ENCODE measurements around the gene OTOG.

Gene OTOG

DNA sequence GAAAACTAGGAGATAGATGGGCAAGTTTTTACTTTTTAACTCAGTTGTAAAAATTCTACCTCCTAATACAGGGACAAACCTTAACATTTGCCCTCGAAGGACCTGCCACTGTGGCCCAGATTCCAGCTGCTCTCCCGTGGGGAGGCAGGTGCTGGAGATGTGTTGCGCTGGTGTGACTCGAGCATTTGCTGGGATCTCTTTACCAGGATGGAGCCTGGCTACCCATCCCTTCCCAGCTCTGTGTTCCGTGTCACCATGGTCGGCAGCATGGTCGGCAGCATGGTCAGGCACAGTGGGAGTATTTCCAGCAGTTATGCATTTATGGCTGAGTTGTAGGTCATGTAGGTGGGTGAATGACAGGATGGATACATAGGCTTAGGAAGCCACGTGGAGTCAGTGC lies 41.1 kb downstream of the OTOG start:
- FAIRE-seq, result no peak

DNA sequence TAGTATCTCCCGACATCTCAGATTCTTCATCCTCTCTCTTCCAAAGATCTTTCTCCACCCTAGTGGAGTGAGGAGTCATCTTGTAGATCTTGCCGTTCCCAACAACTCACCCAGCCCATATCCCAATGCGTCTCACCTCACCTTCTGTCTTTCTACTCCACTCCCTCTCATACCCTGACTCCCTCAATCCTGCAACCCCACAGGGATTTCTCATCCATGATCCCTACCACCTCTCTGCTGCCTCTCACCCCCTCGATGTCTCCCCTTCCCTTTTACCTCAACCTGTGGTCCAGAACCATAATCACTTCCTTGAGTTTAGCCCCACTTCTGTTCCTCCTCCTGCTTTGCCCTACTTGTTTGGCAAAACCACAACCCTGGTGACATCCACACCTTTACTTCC lies 41.7 kb downstream of the OTOG start:
- FAIRE-seq, result no peak

DNA sequence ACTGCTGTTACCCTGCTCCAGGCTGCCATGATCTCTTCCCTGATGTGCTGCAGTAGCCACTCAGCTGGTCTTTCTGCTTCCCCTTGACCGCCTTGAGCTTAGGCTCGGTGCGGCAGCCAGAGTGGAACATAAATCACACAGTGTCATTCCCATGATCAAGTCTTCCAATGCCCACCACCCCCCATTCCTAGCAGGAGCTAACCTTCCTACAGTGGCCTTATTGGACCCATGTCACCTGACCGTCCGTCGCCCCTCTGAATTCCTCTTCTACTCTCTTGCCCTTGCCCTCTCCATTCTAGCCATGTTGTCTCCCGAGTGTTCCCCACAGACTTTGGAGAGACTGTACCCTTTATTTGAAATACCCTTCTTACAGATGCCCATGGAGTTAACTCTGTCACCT lies 43.4 kb downstream of the OTOG start:
- FAIRE-seq, result no peak

DNA sequence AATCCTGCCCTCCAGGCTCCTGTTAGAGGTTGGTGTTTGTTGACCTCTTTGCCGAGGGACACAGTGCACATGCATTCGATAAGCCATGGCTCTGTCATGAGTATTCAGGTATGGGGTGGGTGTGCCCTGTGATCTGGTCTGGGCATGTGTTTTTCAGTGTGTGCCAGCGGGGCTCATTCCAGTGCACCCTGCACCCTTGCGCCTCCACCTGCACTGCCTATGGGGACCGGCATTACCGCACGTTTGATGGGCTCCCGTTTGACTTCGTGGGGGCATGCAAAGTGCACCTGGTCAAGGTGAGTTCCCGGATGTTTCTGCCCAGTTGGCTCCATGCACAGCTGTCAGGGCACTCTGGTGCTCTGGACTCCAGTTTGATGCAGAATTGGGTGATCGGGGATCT lies 44.2 kb downstream of the OTOG start:
- no peak for FAIRE-seq

DNA sequence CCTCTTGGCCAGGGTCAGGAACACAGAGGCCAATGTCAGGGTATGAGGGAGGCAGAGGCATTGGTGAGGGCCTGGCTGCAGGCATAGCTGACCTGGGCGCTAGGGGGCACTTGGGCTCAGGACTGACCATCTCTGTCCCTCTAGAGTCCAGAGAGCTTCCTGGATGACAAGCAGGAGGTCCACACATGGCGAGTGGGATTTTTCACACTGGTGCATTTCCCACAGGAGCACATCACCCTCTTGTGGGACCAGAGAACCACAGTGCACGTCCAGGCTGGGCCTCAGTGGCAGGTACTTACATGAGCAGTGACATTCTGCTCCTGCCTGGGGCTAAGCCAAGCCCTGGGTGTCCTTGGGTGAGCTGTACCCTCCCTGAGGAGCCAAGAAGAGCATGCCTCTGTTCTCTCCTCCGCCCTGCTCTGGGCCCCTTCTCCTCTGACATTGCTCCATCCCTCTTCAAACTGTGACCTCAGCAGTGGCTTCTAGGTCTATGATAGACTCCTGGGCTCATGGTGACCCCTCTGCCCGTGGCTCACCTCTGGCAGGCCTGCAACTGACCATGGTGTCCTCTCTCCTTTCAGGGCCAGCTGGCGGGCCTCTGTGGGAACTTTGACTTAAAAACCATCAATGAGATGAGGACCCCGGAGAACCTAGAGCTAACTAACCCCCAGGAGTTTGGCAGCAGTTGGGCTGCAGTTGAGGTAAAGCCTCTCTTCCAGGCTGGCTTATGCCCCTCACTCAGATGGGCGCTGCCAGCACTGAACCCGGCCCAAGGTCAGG lies 46.6 kb downstream of the OTOG start:
- no peak for FAIRE-seq

DNA sequence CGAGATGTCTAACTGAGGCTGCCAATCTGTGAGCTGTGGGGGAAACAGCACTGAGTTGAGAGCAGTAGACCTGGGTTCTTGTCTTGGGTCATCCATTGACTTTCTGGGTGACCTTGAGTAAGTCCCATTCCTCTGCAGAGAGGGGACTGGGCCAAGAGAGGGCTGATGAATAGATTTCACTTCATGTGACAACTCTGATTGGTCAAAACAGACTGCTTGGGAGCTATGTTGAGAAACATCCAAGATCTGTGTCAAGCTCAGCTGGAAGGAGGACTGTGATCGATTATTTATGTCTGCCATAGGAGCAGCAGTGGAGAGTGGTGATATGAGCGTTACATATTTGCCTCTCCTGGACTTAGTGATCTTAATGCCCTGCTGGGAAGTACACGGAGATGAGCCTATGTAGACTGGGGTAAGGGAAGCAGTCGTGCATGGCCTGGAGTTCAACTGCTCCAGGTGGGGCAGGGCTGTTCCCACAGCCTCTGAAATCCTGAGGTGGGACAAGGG lies 47.7 kb downstream of the OTOG start:
- FAIRE-seq, result no peak

DNA sequence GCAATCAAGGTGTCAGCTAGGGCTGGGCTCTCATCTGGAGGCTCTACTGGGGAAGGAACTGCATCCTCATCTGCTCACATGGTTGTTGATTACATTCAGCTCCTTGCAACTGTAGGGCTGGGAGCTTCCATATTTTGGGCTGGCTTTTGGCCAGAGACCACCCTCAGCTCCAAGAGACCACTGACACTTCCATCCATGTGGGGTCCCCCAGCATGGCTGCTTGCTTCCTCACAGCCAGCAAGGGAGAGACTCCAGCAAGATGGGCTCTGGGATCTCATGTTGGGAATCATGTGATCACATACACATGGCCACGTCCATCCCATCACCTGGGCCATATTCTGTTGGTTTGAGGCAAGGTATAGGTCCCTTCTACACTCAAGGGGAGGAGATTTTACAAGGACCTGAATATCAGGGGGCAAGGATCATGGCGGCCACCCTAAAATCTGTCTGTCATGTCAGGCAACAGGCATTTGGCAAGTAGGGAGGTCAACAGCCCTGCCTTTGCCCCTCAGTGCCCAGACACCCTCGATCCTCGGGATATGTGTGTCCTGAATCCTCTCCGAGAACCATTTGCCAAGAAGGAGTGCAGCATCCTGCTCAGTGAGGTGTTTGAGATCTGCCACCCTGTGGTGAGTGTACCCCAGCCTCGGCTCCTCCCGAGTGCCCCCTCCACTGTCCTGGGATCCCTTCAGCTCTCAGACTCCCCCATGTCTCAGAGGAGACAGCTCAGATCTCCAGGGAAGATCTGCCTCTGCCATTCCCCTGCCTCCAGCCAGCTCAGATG lies 48.7 kb downstream of the OTOG start:
- FAIRE-seq, result no peak

DNA sequence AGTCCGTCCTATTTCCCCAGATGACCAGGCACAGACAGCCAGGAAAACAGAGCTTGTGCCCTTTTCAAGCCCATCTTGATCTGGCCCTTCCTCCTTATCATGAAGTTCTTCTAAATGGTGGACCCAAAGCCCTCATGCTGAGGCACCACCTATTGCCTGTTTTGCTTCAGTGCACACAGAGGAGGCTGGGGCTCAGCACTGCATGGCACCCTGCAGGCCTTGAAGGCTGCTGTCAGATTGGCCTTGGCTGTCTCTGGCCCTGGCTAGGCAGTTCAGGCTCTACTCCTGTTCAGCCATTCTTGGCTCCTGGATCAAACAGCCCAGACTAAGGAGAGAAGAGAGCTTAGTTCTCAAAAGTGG lies 49.2 kb downstream of the OTOG start:
- no peak for FAIRE-seq

DNA sequence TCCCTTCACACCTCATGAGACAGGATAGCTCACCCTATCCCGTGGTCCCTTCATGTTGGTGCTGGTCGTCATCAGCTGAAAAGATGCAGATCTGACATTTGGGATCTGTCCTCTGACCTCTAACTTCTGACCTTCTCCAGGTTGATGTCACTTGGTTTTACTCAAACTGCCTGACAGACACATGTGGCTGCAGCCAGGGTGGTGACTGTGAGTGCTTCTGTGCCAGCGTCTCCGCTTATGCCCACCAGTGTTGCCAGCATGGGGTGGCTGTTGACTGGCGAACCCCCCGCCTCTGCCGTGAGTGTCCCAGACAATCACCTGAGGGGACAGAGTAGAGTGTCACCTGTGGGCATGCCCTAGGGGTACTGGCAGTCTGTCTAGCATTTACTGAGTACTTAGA lies 49.7 kb downstream of the OTOG start:
- no peak for FAIRE-seq

DNA sequence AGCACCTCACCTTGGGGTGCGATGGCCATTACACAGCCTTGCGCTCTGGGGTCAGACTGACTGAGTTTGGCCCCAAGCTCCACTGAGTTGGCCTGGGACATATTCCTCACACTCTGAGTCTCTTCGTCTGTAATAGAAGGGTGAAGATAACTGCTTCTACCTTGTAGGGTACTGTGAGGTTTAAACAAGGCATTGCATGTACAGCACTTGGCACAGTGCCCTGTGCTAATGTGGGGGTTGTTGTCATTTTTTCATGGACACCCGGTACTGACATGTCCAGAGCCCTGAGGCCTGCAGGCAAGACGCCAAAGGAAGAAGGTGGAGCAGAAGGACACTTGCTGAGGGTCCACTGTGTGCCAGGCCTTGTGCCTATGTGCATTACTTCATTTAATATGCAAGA lies 50.7 kb downstream of the OTOG start:
- no peak for FAIRE-seq

DNA sequence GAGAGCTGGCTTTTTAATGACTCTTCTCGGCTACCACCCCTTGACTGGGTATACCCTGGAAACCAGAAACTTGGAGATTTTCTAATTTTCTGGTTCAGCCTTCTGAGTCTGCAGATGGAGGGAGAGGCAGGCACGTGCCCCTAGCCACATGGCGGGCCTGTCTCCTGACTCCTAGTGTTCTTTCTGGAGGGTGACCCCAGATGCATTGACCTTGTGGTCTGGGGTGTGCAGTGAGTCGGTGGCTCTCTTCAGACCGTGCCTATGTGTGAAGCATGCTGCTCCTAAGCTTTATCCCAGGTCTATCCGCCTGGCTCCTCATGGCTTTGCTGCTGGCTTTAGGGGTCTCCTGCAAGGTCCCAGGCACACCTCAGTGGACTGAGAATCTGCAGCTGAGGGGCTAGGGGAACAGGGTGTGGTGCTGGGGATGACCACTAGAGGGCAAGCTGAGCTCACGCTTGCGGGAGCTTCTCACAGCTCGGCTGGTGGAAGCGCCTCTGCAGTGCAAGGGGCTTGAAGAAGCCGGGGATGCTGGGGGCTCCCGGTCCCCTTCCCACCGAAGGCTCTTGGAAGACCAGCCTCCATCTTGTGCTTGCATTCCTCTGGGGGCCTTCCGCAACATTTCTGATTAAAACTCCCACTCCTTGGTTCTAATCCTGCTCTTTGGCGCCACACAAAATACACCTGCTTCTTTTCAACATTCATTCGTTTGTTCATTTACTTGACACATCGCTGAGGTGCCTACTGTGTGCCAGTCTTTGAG lies 51.8 kb downstream of the OTOG start:
- FAIRE-seq, result no peak

DNA sequence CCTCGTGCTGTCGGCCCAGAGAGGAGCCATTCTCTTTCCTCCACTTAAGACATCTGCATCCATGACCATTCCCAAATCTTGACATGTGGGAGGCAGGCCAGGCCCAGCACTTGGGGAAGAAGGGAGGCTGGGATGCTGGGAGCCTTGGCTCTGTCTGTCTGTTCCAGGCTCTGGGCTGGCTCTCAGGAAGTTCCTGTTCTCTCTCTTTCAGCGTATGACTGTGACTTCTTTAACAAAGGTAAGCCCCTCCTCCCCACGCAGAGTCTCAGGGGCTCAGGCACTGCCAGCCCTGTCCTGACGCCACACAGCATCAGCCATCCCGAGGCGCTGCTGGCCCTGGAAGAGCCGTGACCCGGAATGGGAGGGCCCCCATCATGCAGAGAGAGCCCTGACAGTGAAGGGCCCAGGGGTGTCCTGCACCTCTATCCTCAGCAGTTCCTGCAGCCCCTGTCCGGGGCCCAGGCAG lies 52.4 kb downstream of the OTOG start:
- no peak for FAIRE-seq

DNA sequence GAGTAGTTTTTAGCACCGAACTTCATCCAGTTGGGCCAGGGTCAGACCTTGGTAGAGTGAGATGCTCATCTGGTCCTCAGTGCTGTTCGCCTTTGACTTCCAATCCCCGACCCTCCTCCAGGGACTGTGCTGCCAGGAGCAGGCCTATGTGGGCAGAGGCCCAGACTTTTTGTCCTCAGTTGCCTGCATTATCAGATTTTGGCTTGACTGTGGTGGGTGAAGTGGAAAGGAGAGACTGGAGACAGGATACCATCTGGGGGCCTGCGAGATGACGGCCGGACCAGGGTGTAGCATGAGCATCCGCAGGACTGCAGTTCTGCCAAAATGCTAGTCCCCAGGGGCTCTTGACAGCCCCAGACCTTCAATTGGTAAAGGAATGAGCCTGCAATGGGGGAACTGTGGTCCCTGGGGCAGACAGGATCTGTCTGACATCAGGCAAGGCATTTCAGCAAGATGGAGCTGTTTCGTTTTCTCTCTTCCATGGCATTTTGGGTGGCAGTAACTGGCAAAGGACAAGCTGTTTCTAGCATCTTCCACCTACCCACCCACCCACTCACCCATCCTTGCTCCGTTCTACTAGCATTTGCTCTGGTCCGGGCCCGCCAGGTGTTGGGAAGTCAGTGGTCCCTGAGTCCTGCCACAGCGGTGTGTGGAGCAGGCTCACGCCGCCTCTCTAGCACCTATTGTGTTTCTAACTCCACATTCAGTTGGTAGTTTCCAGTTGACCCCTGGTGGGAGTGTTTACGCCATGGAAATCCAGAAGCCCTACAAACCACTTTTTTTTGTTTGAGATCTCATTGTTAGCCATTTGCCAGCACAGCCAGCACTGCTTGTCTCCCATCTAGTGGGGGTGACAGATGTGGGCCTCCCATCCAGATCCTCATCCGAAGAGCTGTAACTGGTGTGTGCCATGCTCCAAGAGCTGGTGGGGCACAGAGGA lies 53.5 kb downstream of the OTOG start:
- FAIRE-seq, result no peak

DNA sequence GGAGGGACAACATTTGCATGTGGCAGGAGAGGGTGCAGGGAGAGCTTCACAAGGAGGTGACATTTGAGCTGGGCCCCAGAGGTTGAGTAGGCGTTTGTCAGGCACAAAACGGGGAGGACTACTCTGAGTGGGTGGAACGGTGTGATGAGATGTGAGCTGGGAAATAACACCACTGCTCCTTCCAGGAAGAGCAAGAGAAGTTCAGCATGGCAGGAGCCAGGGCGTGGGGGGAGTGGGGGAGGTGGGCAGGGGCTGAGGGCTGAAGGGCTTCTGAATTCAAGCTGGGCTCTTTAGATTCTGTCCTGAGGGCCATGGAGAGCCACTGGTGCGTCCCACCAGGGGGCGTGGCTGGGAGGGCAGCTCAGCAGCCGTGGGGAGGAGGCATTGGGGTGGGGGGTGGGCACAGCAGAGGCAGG lies 54.2 kb downstream of the OTOG start:
- FAIRE-seq, result no peak

DNA sequence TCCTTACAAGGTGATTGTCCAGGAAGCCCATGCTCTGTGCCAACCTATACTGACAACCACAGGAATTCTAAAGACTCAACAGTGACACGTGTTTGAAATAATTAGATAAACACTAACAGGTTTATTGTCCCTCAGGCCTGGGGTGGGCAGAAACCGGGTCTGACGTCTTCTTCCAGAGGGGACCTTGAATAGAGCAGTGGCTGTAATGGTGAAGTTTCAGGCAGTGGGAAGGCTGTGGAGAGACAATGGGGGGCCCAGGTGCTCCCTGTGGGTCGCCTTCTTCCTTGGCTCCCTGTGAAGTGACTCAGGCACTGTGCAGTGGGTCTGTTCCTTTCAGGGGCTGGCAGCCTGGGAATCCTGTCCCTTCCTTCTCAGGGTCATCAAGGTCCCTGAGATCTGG lies 54.6 kb downstream of the OTOG start:
- no peak for FAIRE-seq

DNA sequence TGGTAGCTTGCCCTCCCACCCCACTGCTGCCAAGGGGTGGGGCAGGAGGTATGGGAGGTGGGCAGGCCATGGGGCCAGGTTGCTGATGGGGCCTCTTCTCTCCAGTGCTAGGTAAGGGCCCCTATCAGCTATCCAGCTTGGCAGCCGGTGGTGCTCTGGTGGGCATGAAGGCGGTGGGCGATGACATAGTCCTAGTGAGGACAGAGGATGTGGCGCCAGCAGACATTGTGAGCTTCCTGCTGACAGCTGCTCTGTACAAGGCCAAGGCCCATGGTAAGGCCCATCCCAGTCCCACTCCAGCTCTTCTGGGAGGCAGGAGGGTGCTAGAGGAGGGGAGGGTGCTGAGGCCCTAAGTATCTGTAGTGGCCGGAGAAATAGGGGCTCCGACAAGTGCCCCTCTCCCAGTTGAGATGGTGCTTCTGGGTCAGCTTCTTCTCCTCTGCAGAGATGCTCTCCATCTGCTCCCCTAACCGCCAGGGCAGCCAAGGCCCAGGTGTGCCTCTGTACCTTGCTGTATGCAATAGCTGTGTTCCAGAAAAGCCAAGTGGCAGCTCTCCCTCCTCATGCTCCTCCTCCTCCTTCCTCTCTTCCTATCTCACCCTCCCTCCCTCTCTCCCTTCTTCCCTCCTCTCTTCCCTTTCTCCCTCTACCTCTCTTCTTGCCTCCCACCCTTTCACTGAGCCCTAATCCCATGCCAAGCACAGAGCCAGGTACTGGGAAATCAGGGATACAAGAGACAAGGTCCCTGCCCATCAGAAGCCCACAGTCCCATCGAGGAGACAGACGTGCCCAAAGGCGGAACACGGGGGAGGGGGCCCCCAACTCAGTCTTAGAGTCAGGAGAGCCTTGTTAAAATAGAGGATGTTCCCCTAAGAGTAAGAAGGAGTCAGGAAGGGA lies 55.3 kb downstream of the OTOG start:
- FAIRE-seq, result no peak

DNA sequence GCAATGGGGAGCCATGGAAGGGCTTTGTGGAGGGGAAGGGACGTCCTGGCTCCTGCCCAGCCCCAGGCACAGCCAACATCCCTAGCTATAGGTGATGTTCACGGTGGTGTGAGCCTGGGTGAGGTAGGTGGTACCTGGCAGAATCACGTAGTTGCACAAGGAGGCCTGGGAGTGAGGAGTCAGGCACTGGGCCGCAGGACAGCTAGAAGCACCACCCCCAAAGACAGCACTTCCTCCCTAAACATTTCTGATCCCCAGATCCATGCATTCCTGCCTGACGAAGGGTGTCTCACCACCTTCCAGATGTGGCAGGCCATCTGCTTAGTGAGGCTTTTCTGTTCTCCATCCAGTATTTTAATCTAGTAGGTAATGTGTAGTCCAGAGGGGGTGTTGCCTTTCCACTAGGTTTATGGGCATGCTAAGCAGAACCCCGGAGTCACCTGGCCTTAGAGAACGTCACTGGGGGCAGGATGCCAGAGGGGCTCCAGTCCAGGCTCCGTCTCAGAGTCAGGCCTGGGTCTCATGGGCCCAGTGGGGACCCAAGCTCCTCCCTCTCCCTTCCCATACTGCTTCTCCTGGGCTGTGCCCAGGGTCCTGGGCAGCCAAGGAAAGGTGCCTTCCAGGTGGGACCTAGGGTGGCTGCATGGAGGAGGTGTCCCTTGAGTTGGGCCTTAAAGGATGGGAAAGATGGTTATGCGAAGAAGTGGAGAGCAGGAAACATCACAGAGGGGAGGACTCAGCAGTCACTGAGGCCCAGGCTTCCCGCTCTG lies 56.2 kb downstream of the OTOG start:
- no peak for FAIRE-seq

DNA sequence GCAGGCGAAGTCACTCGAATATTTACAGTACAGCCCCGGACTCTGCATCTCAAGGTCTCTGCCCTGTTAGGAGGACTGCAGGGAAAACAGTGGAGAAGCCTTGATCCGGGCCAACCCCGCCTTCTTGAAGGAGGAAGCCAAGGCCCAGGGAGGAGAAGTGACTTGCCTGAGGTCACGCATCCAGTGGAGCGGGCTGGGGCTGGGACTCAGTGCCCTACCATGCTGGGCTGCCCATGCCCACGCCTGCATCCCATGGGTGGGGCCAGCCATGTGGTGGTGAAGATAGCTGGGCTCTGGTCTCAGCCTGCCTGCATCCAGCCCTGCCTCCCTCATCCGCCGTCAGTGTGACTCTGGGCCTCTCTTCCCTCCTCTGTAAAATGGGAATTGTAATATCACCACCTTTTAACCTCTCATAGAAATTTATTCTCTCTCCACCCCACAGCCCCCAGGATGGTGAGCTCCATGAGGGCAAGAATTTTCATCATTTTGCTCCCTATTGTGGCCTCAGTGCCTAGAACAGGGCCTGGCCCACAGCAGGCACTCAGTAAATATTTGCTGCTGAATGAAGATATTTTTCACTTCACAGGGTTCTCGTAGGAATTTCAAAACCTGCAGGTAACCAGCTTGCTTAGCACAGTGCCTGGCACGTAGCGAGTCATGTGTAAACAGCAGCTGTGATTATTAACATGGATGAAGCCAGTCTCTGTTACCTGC lies 57.3 kb downstream of the OTOG start:
- FAIRE-seq, result no peak

DNA sequence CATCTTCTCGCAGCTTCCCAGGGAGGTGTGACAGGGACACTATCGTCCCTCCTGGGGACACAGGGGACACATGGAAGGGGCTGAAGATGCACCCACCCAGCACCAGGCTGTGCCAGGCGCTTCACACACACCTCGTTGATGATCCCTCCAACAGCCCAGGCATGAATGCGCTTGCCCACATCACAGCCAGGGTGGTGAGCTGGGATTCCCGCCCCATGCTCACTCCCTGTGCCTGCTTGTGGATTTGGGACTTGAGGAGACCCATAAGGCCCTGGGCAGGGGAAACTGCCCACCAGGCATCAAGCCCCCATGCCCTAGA lies 57.8 kb downstream of the OTOG start:
- no peak for FAIRE-seq

DNA sequence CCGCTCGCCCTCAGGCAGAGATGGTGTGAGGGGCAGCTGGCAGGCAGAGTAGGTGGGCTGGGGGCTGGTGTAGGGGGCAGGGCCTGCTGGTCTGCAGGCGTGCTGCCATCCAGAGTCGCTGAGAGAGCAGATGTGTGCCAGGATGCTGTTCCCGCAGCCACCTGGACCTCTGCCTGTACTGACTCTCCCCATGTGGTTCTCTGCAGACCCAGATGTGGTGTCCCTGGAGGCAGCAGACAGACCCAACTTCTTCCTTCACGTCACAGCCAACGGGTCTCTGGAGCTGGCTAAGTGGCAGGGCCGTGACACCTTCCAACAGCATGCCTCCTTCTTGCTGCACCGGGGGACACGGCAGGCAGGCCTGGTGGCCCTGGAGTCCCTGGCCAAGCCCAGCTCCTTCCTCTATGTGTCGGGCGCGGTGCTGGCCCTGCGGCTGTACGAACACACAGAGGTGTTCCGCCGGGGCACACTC lies 58.6 kb downstream of the OTOG start:
- FAIRE-seq, result no peak

Measured in endometrium (tissue), 2 donors.